Neural cell (in vitro differentiated cells): ENCODE results near the gene PREX1.

Experiments
- EP300 ChIP-seq: fragments of 450-650 bp; conservative IDR thresholded peaks from 2 replicates; pipeline ENCODE4 v1.6.1; 2014; ENCODE audit warnings: antibody characterized with exemption, mild to moderate bottlenecking, moderate library complexity; ENCODE audit not compliant: poor library complexity, severe bottlenecking
- EZH2 ChIP-seq: fragments of 200-600, 300-800 bp; shearing (Covaris generic), sonication (generic); IDR thresholded peaks from 2 replicates; pipeline ENCODE4 v1.6.1; 2014; ENCODE audit warnings: antibody characterized with exemption, low read length, borderline replicate concordance, mild to moderate bottlenecking; ENCODE audit not compliant: insufficient read depth, poor library complexity, severe bottlenecking
- MXI1 ChIP-seq: fragments of 450-650 bp; conservative IDR thresholded peaks from 2 replicates; pipeline ENCODE4 v1.6.1; 2014; ENCODE audit warnings: antibody characterized with exemption, mild to moderate bottlenecking; ENCODE audit not compliant: poor library complexity, severe bottlenecking
- POLR2AphosphoS5 ChIP-seq: IDR thresholded peaks from 2 replicates; pipeline ENCODE4 v1.6.1; 2012
- RAD21 ChIP-seq: fragments of 450-650 bp; conservative IDR thresholded peaks from 2 replicates; pipeline ENCODE4 v1.6.1; 2014; ENCODE audit warnings: antibody characterized with exemption, mild to moderate bottlenecking, moderate library complexity
- SMC3 ChIP-seq: fragments of 450-650 bp; conservative IDR thresholded peaks from 2 replicates; pipeline ENCODE4 v1.6.1; 2014; ENCODE audit warnings: antibody characterized with exemption, mild to moderate bottlenecking, moderate library complexity; ENCODE audit not compliant: poor library complexity
- TAF1 ChIP-seq: IDR thresholded peaks from 2 replicates; pipeline ENCODE4 v1.6.1; 2012; ENCODE audit warnings: low read depth
- TF ChIP-seq, protein P1 (sequence below): IDR thresholded peaks from 2 replicates; pipeline ENCODE4 v1.6.1; 2012; ENCODE audit warnings: borderline replicate concordance
- TF ChIP-seq, protein P2 (sequence below): fragments of 450-650 bp; IDR thresholded peaks from 2 replicates; pipeline ENCODE4 v1.5.1; 2014; ENCODE audit warnings: antibody characterized with exemption, mild to moderate bottlenecking, moderate library complexity; ENCODE audit not compliant: poor library complexity, severe bottlenecking

DNA sequence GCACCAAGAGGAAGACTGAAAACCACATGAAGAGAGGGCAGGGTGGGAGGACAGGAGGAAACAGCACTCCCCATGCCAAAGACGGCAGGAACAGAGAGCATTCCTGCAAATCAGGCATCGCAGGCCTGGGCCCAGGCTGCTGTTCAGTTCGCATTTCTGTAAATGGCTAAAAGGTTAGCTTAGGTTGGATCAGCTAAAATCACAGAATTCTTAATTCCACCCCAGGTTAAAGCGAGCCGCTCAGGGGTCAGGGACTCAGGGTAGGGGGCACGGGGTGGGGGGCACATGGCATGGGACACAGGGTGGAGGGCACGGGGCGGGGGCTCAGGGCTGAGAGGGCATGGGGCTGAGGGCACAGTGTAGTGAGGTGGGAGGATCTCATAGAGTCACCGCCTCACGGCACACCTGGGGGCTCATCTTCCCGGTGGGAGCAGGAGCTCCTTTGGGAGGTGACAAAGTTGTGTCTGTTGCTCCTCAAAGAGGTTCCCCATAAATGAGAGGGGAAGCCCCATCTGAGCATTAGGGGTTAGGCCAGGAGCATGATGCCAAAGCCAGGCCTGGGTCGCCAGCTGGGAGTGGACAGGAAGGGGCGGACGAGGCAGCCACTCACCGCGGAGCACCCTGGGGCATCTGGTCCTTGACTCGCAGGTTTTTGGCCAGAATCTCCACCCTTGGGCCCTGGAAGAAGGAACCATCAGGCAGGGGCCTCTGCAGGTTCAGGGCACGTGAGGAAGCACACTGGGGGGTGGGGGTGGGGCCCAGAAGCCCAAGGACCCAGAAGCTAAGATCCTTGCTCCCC lies 200.7 kb downstream of the PREX1 start:
- TF ChIP-seq, protein P1, sequence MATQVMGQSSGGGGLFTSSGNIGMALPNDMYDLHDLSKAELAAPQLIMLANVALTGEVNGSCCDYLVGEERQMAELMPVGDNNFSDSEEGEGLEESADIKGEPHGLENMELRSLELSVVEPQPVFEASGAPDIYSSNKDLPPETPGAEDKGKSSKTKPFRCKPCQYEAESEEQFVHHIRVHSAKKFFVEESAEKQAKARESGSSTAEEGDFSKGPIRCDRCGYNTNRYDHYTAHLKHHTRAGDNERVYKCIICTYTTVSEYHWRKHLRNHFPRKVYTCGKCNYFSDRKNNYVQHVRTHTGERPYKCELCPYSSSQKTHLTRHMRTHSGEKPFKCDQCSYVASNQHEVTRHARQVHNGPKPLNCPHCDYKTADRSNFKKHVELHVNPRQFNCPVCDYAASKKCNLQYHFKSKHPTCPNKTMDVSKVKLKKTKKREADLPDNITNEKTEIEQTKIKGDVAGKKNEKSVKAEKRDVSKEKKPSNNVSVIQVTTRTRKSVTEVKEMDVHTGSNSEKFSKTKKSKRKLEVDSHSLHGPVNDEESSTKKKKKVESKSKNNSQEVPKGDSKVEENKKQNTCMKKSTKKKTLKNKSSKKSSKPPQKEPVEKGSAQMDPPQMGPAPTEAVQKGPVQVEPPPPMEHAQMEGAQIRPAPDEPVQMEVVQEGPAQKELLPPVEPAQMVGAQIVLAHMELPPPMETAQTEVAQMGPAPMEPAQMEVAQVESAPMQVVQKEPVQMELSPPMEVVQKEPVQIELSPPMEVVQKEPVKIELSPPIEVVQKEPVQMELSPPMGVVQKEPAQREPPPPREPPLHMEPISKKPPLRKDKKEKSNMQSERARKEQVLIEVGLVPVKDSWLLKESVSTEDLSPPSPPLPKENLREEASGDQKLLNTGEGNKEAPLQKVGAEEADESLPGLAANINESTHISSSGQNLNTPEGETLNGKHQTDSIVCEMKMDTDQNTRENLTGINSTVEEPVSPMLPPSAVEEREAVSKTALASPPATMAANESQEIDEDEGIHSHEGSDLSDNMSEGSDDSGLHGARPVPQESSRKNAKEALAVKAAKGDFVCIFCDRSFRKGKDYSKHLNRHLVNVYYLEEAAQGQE: no peak
- TF ChIP-seq, protein P2, sequence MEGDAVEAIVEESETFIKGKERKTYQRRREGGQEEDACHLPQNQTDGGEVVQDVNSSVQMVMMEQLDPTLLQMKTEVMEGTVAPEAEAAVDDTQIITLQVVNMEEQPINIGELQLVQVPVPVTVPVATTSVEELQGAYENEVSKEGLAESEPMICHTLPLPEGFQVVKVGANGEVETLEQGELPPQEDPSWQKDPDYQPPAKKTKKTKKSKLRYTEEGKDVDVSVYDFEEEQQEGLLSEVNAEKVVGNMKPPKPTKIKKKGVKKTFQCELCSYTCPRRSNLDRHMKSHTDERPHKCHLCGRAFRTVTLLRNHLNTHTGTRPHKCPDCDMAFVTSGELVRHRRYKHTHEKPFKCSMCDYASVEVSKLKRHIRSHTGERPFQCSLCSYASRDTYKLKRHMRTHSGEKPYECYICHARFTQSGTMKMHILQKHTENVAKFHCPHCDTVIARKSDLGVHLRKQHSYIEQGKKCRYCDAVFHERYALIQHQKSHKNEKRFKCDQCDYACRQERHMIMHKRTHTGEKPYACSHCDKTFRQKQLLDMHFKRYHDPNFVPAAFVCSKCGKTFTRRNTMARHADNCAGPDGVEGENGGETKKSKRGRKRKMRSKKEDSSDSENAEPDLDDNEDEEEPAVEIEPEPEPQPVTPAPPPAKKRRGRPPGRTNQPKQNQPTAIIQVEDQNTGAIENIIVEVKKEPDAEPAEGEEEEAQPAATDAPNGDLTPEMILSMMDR: no peak
- TF ChIP-seq EP300: no peak
- no peak for TF ChIP-seq EZH2
- TF ChIP-seq POLR2AphosphoS5: no peak
- TF ChIP-seq TAF1: no peak
- TF ChIP-seq MXI1: no peak
- no peak for TF ChIP-seq SMC3
- no peak for TF ChIP-seq RAD21
